ENCODE measurements around the gene KIAA2012.
"Not testable (repeated sequence)": the region's sequence is repeated elsewhere in the genome, so short reads cannot be mapped to it uniquely, and the experiment has no call there.

KIAA2012 gene

DNA sequence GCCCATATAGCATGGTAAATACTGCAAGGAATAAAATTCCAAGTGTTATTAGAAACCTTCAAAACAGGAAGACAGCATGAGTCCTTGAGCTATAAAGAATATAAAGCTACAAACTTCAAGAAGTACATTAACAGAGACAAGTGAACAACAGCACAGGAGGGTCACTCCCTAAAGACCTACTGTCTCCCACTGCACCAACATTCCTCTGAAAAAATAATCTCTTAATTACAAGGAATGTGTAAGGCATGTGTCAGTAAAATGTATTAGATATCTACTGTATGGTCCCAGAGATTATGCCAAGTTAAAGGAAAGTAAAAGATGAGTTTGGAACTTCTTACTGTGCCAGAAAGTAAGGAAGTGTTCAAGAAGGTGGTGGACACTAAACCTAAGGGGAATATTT, 135.5 kb downstream of the KIAA2012 start:
- H3K27ac ChIP-seq: no peak overlapping the region
- ChIA-PET CTCF (interaction anchor here (0.7 kb wide), 2 partner anchors 107 to 173 kb away, joined by 3 to 7 read pairs; no protein-coding TSS in a partner anchor), POLR2A (ENCODE audit: low non-redundant PET) (no interaction called here)
- no peak for DNase-seq (ENCODE audit: low spot score)
- TF ChIP-seq, protein P1, sequence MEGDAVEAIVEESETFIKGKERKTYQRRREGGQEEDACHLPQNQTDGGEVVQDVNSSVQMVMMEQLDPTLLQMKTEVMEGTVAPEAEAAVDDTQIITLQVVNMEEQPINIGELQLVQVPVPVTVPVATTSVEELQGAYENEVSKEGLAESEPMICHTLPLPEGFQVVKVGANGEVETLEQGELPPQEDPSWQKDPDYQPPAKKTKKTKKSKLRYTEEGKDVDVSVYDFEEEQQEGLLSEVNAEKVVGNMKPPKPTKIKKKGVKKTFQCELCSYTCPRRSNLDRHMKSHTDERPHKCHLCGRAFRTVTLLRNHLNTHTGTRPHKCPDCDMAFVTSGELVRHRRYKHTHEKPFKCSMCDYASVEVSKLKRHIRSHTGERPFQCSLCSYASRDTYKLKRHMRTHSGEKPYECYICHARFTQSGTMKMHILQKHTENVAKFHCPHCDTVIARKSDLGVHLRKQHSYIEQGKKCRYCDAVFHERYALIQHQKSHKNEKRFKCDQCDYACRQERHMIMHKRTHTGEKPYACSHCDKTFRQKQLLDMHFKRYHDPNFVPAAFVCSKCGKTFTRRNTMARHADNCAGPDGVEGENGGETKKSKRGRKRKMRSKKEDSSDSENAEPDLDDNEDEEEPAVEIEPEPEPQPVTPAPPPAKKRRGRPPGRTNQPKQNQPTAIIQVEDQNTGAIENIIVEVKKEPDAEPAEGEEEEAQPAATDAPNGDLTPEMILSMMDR (conservative IDR thresholded peaks at IDR 0.05; ENCODE audit: low read depth): no peak

DNA sequence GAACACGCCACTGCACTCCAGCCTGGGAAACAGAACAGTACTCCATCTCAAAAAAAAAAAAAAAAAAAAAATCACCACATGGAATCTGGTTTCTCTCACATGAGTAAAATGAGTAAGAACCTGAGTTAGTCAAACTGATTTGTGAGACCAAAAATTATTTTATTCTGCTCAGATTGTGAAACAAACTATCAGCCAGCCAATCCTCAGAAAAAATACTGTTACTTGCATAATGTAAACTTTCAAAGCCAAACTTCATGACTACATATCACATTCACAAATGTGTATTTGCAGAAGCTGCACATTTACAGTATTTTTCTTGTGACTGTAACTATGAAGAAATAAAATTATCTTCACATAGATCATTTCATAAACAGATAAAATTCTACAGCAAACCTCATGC, 142.1 kb downstream of the KIAA2012 start:
- ChIA-PET POLR2A (ENCODE audit: low non-redundant PET) (no interaction called here), CTCF (no interaction called here)
- DNase-seq (ENCODE audit: low spot score): no peak
- no peak overlapping the region for H3K27ac ChIP-seq
- TF ChIP-seq, protein P1 (conservative IDR thresholded peaks at IDR 0.05; ENCODE audit: low read depth): no peak

DNA sequence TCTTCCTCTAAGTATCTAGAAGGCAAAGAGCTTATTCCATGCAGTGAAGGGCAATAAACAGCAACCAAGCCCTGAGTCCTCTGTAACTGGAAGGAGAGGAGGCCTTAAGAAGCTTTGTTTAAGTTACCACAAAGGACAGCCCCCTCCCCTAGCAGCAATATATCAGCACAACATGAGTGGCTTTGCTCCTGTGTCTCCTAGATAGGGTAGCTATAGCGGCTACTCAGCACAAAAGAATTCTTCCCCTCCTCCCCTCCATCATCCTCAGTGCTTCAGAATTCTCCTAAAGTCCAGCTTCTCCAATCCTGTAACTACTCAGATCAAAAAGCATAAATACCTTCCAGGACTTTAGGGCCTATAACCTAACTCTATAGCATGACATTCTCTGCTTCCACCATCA, 148.8 kb downstream of the KIAA2012 start:
- CTCF ChIA-PET: no interaction called here
- TF ChIP-seq, protein P1 (conservative IDR thresholded peaks at IDR 0.05; ENCODE audit: low read depth): no peak
- POLR2A ChIA-PET (ENCODE audit: low non-redundant PET): interaction anchor here (0.5 kb wide), 1 partner anchor 1173 kb away, joined by 3 read pairs; no protein-coding TSS in a partner anchor
- DNase-seq (ENCODE audit: low spot score): no peak
- H3K27ac ChIP-seq: no peak overlapping the region

DNA sequence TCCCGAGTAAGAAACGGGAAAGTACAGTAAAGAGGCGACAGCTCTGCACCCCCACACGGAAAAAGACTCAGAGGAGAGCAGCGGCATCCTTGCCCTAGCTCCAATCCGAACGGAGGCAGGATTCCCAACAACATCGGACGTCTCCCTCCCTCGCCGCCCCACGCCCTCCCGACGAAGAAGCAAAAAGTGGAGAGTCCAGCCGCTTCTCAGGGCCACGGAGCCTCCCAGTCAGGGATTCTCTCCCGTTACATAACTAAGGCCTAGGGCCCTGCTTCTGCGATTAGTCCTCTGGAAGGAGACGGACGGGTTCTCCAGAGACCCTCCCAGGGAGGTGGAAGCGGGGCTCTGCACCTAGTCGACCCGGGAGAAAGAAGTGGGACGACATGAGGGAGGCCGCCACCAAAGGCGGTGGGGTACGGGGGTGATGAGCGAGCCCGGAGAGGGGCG, 164.8 kb downstream of the KIAA2012 start:
- TF ChIP-seq, protein P1 (conservative IDR thresholded peaks at IDR 0.05; ENCODE audit: low read depth): no peak
- DNase-seq (ENCODE audit: low spot score): peak; percentile 51
- ChIA-PET POLR2A (ENCODE audit: low non-redundant PET) (interaction anchor here (0.6 kb wide), 1 partner anchor 990 kb away, joined by 6 read pairs; no protein-coding TSS in a partner anchor), CTCF (no interaction called here)
- peak overlapping the region; percentile 86 for H3K27ac ChIP-seq

DNA sequence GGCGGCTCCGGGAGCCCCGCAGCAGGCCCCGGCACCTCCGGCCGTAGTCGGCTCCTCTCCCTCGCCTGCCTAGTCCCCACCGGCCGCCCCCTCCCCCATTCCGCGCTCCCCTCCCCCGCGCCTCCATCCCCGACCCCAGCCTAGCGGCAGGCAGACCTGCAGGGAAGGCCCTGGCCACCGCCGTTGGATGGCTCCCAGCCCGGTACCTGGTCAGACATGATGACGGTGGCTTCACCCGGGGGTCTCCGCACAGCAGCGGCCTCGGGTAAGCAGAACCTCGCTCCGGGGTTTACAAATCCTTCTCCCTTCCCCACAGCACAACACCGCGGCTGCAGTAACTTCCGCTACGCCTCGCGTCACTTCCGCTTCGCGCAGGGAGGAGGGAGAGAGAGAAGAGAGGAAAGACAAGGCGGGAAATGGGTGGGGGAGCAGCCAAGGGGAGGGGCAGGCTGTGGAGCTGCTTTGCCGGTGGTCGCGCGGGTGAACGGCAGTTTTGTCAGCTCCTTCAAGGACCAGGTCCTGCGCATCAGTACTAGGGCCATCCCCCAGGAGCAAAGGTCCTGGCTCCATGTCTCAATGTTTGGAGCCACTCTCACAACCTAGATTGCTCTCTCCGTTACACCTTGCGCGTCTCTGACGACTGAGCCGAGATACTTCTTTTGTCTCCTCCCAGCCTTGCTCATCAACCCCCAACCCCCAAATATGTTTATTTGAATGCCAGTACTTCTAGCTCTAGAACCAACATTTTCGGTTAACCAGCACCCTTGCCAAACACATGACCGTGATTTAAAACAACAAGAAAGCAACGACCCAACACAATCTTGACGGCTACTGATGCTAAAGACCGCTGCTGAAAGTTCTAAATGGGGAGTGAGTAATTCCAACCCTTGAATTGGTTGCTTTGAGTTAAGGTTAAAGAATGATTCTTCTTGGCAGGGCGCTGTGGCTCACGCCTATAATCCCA, 165.5 kb downstream of the KIAA2012 start, which contains the start of gene SUMO1:
TSS of gene SUMO1 (minus strand) at position 364 of the 964 bp plus-strand sequence. CDS start at position 218, 146 bp downstream.
- peak within 1 kb of the TSS; percentile 86 for H3K27ac ChIP-seq
- DNase-seq (ENCODE audit: low spot score): peak; percentile 87
- CTCF ChIA-PET: no interaction called here
- POLR2A ChIA-PET (ENCODE audit: low non-redundant PET): no interaction called here
- TF ChIP-seq, protein P1 (conservative IDR thresholded peaks at IDR 0.05; ENCODE audit: low read depth): no peak

DNA sequence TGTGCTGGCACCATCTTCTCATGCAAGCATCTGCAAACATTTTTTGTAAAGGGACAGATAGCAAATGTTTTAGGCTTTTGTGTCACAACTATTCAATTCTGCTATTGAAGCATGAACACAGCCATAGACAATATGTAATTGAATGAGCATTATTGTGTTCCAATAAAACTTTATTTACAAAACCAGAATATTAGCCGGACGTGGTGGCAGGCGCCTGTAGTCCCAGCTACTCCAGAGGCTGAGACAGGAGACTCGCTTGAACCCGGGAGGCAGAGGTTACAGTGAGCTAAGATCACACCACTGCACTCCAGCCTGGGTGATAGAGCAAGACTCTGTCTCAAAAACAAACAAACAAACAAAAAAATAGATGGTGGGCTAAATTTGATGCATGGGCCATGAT, 174.7 kb downstream of the KIAA2012 start:
- CTCF ChIA-PET; DNase-seq (ENCODE audit: low spot score); H3K27ac ChIP-seq; POLR2A ChIA-PET (ENCODE audit: low non-redundant PET): not testable (repeated sequence)

Measured in RWPE1 (cell line).